K562 (cell line): ENCODE measurements around the gene ABL1. TPM values are rescaled to one million over a fixed set of nuclear protein-coding genes. Genes with fewer than 3 reads are reported as not detected.
A peak's percentile ranks its signal among the peaks of the same experiment; 100 is the strongest.

ENCODE experiments used
- ATAC-seq: fragments of 200-7000 bp; cut with Tn5 transposase; 3 replicates; pipeline ENCODE4 v1.9.1; 2020; ENCODE audit warnings: moderate library complexity
- BruUV-seq: library from RNA; stranded (reverse); fragments of 400-500 nt; replicated peaks from 2 replicates; lab custom pipeline; 2021; lab: Mats Ljungman, UMichigan
- CTCF ChIA-PET: fragments of 300-600 bp; formaldehyde crosslinking; extraction: SDS; loops from one replicate; lab custom pipeline; 2021; ENCODE audit warnings: low intra/inter-chr PET ratio; lab: Yijun Ruan, JAX
- POLR2A ChIA-PET: fragments of 300-600, 350-650 bp; sonication (Branson Sonifier 250); formaldehyde crosslinking; extraction: SDS; loops from one replicate; lab custom pipeline; 2021; ENCODE audit warnings: antibody characterized with exemption, inconsistent platforms; lab: Yijun Ruan, JAX
- DNase-seq, 4 experiments: peaks; one replicate each; pipeline versions ENCODE4 v3.0.0 to v3.0.0-alpha.2; 2011 to 2018; ENCODE audit warnings: low spot score in 3 of 4, mixed read lengths in 3 of 4; ENCODE audit errors: extremely low read depth in 1 of 4
- FAIRE-seq: peaks from 2 replicates; lab custom pipeline; 2011; peaks lifted over from hg19 to GRCh38; lab: Jason Lieb, UNC
- H2AFZ ChIP-seq: 2 replicates; pipeline ENCODE4 v1.6.0; 2011; ENCODE audit warnings: low read depth, low read length, control low read depth, inconsistent platforms
- H3K27ac ChIP-seq: fragments of 200-600 bp; 3 replicates; pipeline ENCODE4 v1.8.0; 2011; ENCODE audit warnings: low read depth, mild to moderate bottlenecking, control low read depth, inconsistent platforms, low read length, moderate library complexity, mixed read lengths; ENCODE audit errors: extremely low read depth
- H3K27me3 ChIP-seq, 2 experiments: fragments of 300-600 bp in 1 of 2; 2 replicates in 1 of 2; 3 replicates in 1 of 2; pipeline versions ENCODE4 v1.6.0 to v1.8.0; 2011; ENCODE audit warnings: inconsistent platforms in 2 of 2, low read length in 2 of 2, mild to moderate bottlenecking in 1 of 2, mixed read lengths in 1 of 2, moderate library complexity in 1 of 2; ENCODE audit not compliant: control insufficient read depth in 2 of 2, insufficient read depth in 2 of 2
- H3K36me3 ChIP-seq: fragments of 300-600 bp; 3 replicates; pipeline ENCODE4 v1.8.0; 2011; ENCODE audit warnings: mild to moderate bottlenecking, low read length, inconsistent platforms; ENCODE audit not compliant: control insufficient read depth, insufficient read depth
- H3K4me1 ChIP-seq, 2 experiments: fragments of 200-600 bp in 1 of 2; replicated peaks in 1 of 2; 2 replicates in 1 of 2; 3 replicates in 1 of 2; pipeline versions ENCODE4 v1.5.1 to v1.8.0; 2011; ENCODE audit warnings: inconsistent platforms in 2 of 2, low read length in 2 of 2, mild to moderate bottlenecking in 1 of 2, mixed read lengths in 1 of 2, moderate library complexity in 1 of 2; ENCODE audit not compliant: control insufficient read depth in 2 of 2, insufficient read depth in 2 of 2
- H3K4me2 ChIP-seq: 2 replicates; pipeline ENCODE4 v1.6.1; 2011; ENCODE audit warnings: low read length, control low read depth, inconsistent platforms, mixed read lengths; ENCODE audit not compliant: insufficient read depth
- H3K4me3 ChIP-seq: fragments of 200-600 bp; sonication (generic), shearing (Covaris generic); 2 replicates; pipeline ENCODE4 v1.5.1; 2016; ENCODE audit warnings: control low read depth, inconsistent platforms
- H3K79me2 ChIP-seq: fragments of 200-600 bp; 3 replicates; pipeline ENCODE4 v1.8.0; 2011; ENCODE audit warnings: low read length, inconsistent platforms; ENCODE audit not compliant: control insufficient read depth, insufficient read depth
- H3K9ac ChIP-seq, 2 experiments: 2 replicates each; pipeline versions ENCODE4 v1.6.0 to v1.6.1; 2011; ENCODE audit warnings: low read depth in 2 of 2, low read length in 2 of 2, control low read depth in 1 of 2, inconsistent platforms in 1 of 2, mild to moderate bottlenecking in 1 of 2, mixed read lengths in 1 of 2; ENCODE audit not compliant: insufficient read depth in 1 of 2
- H3K9me1 ChIP-seq: one replicate; pipeline ENCODE4 v1.6.0; 2011; ENCODE audit warnings: inconsistent platforms, mild to moderate bottlenecking, low read length, moderate library complexity; ENCODE audit not compliant: control insufficient read depth, insufficient read depth
- H3K9me3 ChIP-seq: replicated peaks from 2 replicates; pipeline ENCODE4 v1.5.1; 2011; ENCODE audit warnings: low read depth, low read length, inconsistent platforms; ENCODE audit not compliant: control insufficient read depth, insufficient read depth
- H4K20me1 ChIP-seq: replicated peaks from 2 replicates; pipeline ENCODE4 v1.6.1; 2011; ENCODE audit warnings: low read length, inconsistent platforms, mixed read lengths; ENCODE audit not compliant: control insufficient read depth, insufficient read depth
- ATF3 ChIP-seq, 2 experiments: fragments of 450-650 bp in 1 of 2; sonication (generic) in 1 of 2; formaldehyde crosslinking in 1 of 2; IDR thresholded peaks in 1 of 2; conservative IDR thresholded peaks in 1 of 2; 2 replicates each; pipeline versions ENCODE4 v1.6.1 to v1.8.1; 2016 to 2023; ENCODE audit warnings: mild to moderate bottlenecking in 2 of 2, moderate library complexity in 2 of 2, inconsistent platforms in 1 of 2, missing genetic modification reagents in 1 of 2
- BRF2 ChIP-seq: IDR thresholded peaks from 3 replicates; pipeline ENCODE4 v1.6.1; 2011; ENCODE audit warnings: borderline replicate concordance, mild to moderate bottlenecking; ENCODE audit not compliant: insufficient read length, insufficient read depth
- E2F1 ChIP-seq: sonication (generic); formaldehyde crosslinking; IDR thresholded peaks from 2 replicates; pipeline ENCODE4 v1.8.1; 2023; ENCODE audit warnings: mild to moderate bottlenecking, missing genetic modification reagents, moderate library complexity
- HMGXB4 ChIP-seq: sonication (generic); formaldehyde crosslinking; IDR thresholded peaks from 2 replicates; pipeline ENCODE4 v1.8.1; 2023; ENCODE audit warnings: mild to moderate bottlenecking, missing genetic modification reagents
- WGBS: fragments of 100-300 bp; shearing (Covaris generic); methylation state at CpG from one replicate; pipeline ENCODE4 v1.1.6; 2016; ENCODE audit warnings: low coverage, mixed read lengths; ENCODE audit not compliant: insufficient coverage; ENCODE audit errors: missing lambda C conversion rate; 5-methylcytosine and 5-hydroxymethylcytosine counted together
- in situ Hi-C: fragments of 300-500 bp; cut with MboI; formaldehyde crosslinking; loops from 4 replicates; pipeline ENCODE4 v1.15.0; 2018; ENCODE audit warnings: inconsistent platforms, mixed read lengths
- intact Hi-C: fragments of 100-400 bp; cut with micrococcal nuclease; formaldehyde crosslinking; loops from 2 replicates; pipeline ENCODE4 v1.14.2; 2022
- polyA plus RNA-seq, 8 experiments: library from polyadenylated mRNA; depleted of rRNA in 4 of 8; stranded (reverse) in 5 of 8; unstranded in 3 of 8; fragments of >200 nt; fragmentation: Nextera tagmentation in 2 of 8; fragmentation: Illumina TruSeq in 1 of 8; extraction: Ambion mirVana in 2 of 8; extraction: Trizol in 1 of 8; gene quantifications; 2 replicates each; pipeline versions ENCODE4 v1.2.1 to v1.2.3, GENCODE V29; 2011 to 2014; ENCODE audit warnings: inconsistent platforms in 1 of 8, missing spikeins in 1 of 8
- total RNA-seq, 7 experiments: library from RNA; depleted of rRNA in 6 of 7; stranded (reverse); fragments of >200 nt in 6 of 7; fragmentation: Illumina TruSeq in 2 of 7; extraction: Trizol in 2 of 7; gene quantifications; 2 replicates each; pipeline versions ENCODE4 v1.2.1 to v1.2.3, GENCODE V29; 2011 to 2021; ENCODE audit warnings: low replicate concordance in 1 of 7

Gene ABL1
- total and polyA plus RNA-seq, 9 of the 15 experiments (the other 6 are each of a cell fraction or from before 2014, with no cell fraction given): 1.5 to 130 (median 37.8) TPM

- peaks cover 88% of the 10 kb centered on the region for H3K36me3 ChIP-seq
- H3K9me3 ChIP-seq: no peaks in the 10 kb centered on the region
- peaks cover 0 to 40% of the 10 kb centered on the region in 2 experiments; a peak in 1 of 5 replicates for H3K4me1 ChIP-seq
- H3K9me1 ChIP-seq: peaks cover 12% of the 10 kb centered on the region
- 93% methylated on average over 47 of the region's 47 CpGs for WGBS
- H3K9ac ChIP-seq: peak overlapping the region in 1 of 2 experiments; percentile 29; a peak in 2 of 4 replicates
- peak in 2 of 4 experiments; percentile 56 to 57 for DNase-seq
- no peak overlapping the region for H2AFZ ChIP-seq
- H3K27me3 ChIP-seq: no peaks in the 10 kb centered on the region
- no peak overlapping the region for H3K4me3 ChIP-seq
- no peak for FAIRE-seq
- H3K79me2 ChIP-seq: no peaks in the 10 kb centered on the region
- H3K4me2 ChIP-seq: no peak overlapping the region
- POLR2A ChIA-PET: interaction anchor here (0.5 to 14.2 kb wide), 20 partner anchors 8 to 161 kb away, joined by 3 to 220 read pairs (median 4); partner anchors contain the start of gene QRFP
- ATAC-seq: no peak; the same call in 2 of the 3 replicates
- no TSS peak for BruUV-seq
- H4K20me1 ChIP-seq: peaks cover 38% of the 10 kb centered on the region
- intact Hi-C loops (no loop called here), in situ Hi-C loops (no loop called here)
- TF ChIP-seq HMGXB4 (CRISPR knock-in tag) (peak; percentile 72; the same call in 1 of the 2 replicates), ATF3 (IDR thresholded peaks at IDR 0.05) (no peak), ATF3 (CRISPR knock-in tag; conservative IDR thresholded peaks at IDR 0.05) (0 out of 2 replicates have a peak, but pooled peaks have one; percentile 41), BRF2 (no peak), E2F1 (peak; percentile 74)
- no peak overlapping the region for H3K27ac ChIP-seq
- CTCF ChIA-PET: no interaction called here
Observed at GRCh38 chr9:130884542-130885483, 49.8 kb downstream of the ABL1 start.
